Stimulated activated CD8-positive, alpha-beta memory T cell treated with anti-CD3 and anti-CD28 coated beads, Interleukin-15, amount 100 ng/mL, for 4 hours (primary cell): Measurements from ENCODE around the gene SLC9B2.
A peak's percentile ranks its signal among the peaks of the same experiment; 100 is the strongest.
"Not testable (repeated sequence)": the region's sequence is repeated elsewhere in the genome, so short reads cannot be mapped to it uniquely, and the experiment has no call there.

ENCODE experiments used
- DNase-seq, 2 donors: peaks; one replicate each; pipeline ENCODE4 v3.0.0-alpha.2; 2020; ENCODE audit warnings: low read depth in 2 of 2

Gene SLC9B2

GRCh38 chr4:103019308-103020124, 57.0 kb downstream of the SLC9B2 start, which contains the start of gene SLC9B1:
Gene SLC9B1, minus strand, starts transcription at chr4:103019705. Its CDS starts 27,994 bp downstream, at chr4:102991711.
- peak; percentile 89 for DNase-seq

GRCh38 chr4:103018391-103019307, 57.9 kb downstream of the SLC9B2 start:
- DNase-seq: no peak

DNA sequence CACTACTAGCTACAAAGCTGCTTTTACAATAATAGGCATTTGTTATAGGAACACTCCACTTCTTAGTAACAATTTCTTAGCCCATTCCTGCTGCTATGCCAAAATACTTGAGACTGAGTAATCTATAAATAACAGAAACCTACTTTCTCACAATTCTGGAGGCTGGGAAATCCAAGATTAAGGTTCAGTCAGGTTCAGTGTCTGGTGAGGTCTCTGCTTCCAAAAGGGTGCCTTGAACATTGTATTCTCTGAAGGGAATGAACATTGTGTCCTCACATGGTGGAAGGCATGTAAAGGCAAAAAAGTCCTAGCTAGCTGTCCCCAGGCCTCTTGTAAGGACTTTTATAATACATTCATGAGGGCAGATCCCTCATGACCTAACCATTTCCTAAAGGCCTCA, 64.0 kb downstream of the SLC9B2 start:
- DNase-seq: no peak

GRCh38 chr4:103012060-103012459, 64.5 kb downstream of the SLC9B2 start:
- no peak for DNase-seq

GRCh38 chr4:103011378-103012025, 65.1 kb downstream of the SLC9B2 start:
- no peak for DNase-seq

DNA sequence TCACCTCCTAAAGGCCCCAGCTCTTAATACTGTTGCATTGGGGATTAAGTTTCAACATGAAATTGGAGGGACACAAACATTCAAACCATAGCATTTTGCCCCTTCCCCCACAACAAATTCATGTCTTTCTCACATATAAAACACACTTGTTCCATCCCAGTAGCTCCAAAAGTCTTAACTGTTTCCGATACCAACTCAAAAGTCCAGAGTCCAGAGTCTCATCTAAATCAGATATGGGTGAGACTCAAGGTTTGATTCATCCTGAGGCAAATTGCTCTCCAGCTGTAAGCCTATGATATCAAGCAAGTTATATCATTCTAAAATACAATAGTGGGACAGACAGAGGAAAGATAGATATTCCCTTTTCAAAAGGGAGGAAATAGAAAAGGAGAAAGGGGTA, 65.8 kb downstream of the SLC9B2 start:
- DNase-seq: no peak

- no peak for DNase-seq
Observed at GRCh38 chr4:103008875-103009729, 67.5 kb downstream of the SLC9B2 start.

DNA sequence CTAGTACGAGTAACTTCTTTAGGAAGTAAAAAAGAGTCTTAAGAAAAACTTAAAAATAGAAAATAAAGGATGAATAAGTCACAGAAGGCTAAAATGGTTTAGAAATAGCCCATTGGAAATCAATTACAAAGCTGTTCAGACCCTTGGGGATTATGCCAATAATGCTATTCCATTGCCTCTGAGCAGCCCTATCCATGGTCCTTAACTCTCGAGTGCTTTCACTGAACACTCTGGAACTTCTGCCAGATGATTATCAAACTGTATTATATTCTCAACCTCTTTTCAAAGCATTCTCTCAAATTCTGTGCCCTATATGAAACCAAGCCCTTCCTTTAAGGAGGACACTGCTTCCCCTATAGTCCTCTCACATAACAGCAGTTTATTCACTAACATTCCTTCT, 74.0 kb downstream of the SLC9B2 start:
- no peak for DNase-seq

GRCh38 chr4:102994803-102995202, 81.8 kb downstream of the SLC9B2 start:
- no peak for DNase-seq

GRCh38 chr4:102993985-102994384, 82.6 kb downstream of the SLC9B2 start:
- DNase-seq: not testable (repeated sequence)

- no peak for DNase-seq
Observed at GRCh38 chr4:102988429-102989020, 88.0 kb downstream of the SLC9B2 start.

GRCh38 chr4:102981005-102981404, 95.6 kb downstream of the SLC9B2 start:
- DNase-seq: no peak
